Gastroesophageal sphincter (tissue), 4 donors: Measurements from ENCODE around the gene SREBF2. TPM values are rescaled to one million over a fixed set of nuclear protein-coding genes. Genes with fewer than 3 reads are reported as not detected.

Source experiments
- ATAC-seq: fragments of 150-250 bp; one replicate; pipeline ENCODE4 v1.9.1; 2016; ENCODE audit warnings: mild to moderate bottlenecking, moderate library complexity
- H3K27ac ChIP-seq, 4 donors: fragments of 200-600 bp; sonication (generic) in 3 of 4; 1 replicate in 3 of 4; 2 replicates in 1 of 4; pipeline ENCODE4 v1.5.1; 2016 to 2019
- H3K27me3 ChIP-seq: fragments of 200-600 bp; sonication (generic); one replicate; pipeline ENCODE4 v1.5.1; 2019
- H3K36me3 ChIP-seq, 2 donors: fragments of 200-600 bp; sonication (generic); one replicate each; pipeline ENCODE4 v1.5.1; 2019; ENCODE audit warnings: control low read depth in 1 of 2
- H3K4me1 ChIP-seq, 3 donors: fragments of 200-600 bp; sonication (generic); 1 replicate in 2 of 3; 2 replicates in 1 of 3; pipeline ENCODE4 v1.5.1; 2016 to 2019; ENCODE audit warnings: control low read depth in 2 of 3
- H3K4me3 ChIP-seq, 2 donors: fragments of 200-600 bp; sonication (generic); one replicate each; pipeline ENCODE4 v1.5.1; 2019; ENCODE audit warnings: mild to moderate bottlenecking in 1 of 2, moderate library complexity in 1 of 2
- H3K9me3 ChIP-seq, 3 donors: fragments of 200-600 bp; sonication (generic); one replicate each; pipeline ENCODE4 v1.5.1; 2017 to 2019; ENCODE audit warnings: control low read depth in 2 of 3
- EP300 ChIP-seq: sonication (generic); formaldehyde crosslinking; IDR thresholded peaks from one replicate; pipeline ENCODE4 v1.6.1; 2017; ENCODE audit warnings: antibody characterized with exemption, mild to moderate bottlenecking
- POLR2A ChIP-seq, 2 donors: fragments of 450-650 bp; IDR thresholded peaks; one replicate each; pipeline ENCODE4 v1.6.1; 2017; ENCODE audit warnings: antibody characterized with exemption in 2 of 2, mild to moderate bottlenecking in 2 of 2, moderate library complexity in 1 of 2
- POLR2AphosphoS5 ChIP-seq: sonication (generic); formaldehyde crosslinking; IDR thresholded peaks from one replicate; pipeline ENCODE4 v1.6.1; 2017; ENCODE audit warnings: antibody characterized with exemption
- WGBS, 2 donors: methylation state at CpG; one replicate each; pipeline ENCODE4 v1.1.5; 2018; ENCODE audit warnings: low coverage in 1 of 2; 5-methylcytosine and 5-hydroxymethylcytosine counted together
- total RNA-seq, 4 donors: library from RNA; depleted of rRNA; stranded (reverse); fragments of >200 nt; gene quantifications; one replicate each; pipeline ENCODE4 v1.1.0, GENCODE V29; 2016
- TF ChIP-seq, protein P1 (sequence below), 4 experiments: fragments of 200-600 bp in 2 of 4; fragments of 450-650 bp in 2 of 4; sonication (generic) in 1 of 4; IDR thresholded peaks; one replicate each; pipeline ENCODE4 v1.5.1; 2017 to 2019; ENCODE audit warnings: antibody characterized with exemption in 4 of 4, mild to moderate bottlenecking in 2 of 4, moderate library complexity in 2 of 4

SREBF2 gene
- total RNA-seq, 4 donors from 2014 or later: 39.7 to 101 (median 58.8) TPM

DNA sequence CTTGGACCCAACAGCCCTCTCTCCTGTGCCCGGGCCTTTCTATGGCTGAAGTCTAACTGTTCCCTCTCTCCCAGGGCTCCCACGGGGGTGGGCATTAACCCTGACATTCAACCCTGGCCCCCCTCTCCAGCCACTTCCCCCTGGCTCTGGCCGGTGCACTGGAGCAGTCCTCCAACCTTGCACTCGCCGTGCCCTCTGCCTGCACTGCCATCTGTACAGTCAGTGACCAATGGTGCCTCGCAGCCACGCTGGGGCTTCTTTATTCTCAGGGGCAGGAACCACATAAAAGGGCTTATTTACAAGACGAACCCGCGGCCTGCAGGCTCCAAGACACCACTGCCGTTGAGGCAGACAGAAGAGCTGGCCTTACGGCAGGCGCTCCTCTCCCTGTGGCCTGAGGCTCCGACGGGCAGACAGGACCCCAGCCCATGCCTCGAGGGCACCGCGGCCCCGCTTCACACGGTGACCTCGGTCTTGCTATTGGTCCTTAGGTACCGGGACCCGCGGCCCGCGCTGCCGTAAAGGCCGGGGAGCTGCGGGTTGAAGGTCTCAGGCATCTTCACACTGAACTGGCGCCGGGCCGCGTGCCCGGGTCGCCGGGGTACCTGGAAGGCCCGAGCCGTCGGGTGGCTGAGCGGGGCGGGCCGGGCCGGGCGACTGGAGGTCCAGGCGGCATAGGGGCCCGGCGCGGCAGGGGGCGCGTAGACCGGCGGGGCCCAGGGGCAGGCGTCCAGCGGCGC lies 76.6 kb downstream of the SREBF2 start:
- WGBS, 2 donors: 0 to 19% methylated on average over 1 to 7 of the region's 55 CpGs
- ATAC-seq: no peak
- peaks cover 0 to 34% of the 10 kb centered on the region in 2 donors for H3K36me3 ChIP-seq
- TF ChIP-seq EP300 (no peak), POLR2AphosphoS5 (no peak), POLR2A (IDR thresholded peaks at IDR 0.05) (no peak)
- TF ChIP-seq, protein P1, sequence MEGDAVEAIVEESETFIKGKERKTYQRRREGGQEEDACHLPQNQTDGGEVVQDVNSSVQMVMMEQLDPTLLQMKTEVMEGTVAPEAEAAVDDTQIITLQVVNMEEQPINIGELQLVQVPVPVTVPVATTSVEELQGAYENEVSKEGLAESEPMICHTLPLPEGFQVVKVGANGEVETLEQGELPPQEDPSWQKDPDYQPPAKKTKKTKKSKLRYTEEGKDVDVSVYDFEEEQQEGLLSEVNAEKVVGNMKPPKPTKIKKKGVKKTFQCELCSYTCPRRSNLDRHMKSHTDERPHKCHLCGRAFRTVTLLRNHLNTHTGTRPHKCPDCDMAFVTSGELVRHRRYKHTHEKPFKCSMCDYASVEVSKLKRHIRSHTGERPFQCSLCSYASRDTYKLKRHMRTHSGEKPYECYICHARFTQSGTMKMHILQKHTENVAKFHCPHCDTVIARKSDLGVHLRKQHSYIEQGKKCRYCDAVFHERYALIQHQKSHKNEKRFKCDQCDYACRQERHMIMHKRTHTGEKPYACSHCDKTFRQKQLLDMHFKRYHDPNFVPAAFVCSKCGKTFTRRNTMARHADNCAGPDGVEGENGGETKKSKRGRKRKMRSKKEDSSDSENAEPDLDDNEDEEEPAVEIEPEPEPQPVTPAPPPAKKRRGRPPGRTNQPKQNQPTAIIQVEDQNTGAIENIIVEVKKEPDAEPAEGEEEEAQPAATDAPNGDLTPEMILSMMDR (IDR thresholded peaks at IDR 0.05): no peak
- peaks cover 60% of the 10 kb centered on the region for H3K27me3 ChIP-seq
- peaks cover 0 to 40% (median 17%) of the 10 kb centered on the region in 3 donors for H3K4me1 ChIP-seq
- H3K27ac ChIP-seq: no peak overlapping the region
- H3K4me3 ChIP-seq: peak overlapping the region in 1 of 2 donors; percentile 46
- H3K9me3 ChIP-seq: no peaks in the 10 kb centered on the region

DNA sequence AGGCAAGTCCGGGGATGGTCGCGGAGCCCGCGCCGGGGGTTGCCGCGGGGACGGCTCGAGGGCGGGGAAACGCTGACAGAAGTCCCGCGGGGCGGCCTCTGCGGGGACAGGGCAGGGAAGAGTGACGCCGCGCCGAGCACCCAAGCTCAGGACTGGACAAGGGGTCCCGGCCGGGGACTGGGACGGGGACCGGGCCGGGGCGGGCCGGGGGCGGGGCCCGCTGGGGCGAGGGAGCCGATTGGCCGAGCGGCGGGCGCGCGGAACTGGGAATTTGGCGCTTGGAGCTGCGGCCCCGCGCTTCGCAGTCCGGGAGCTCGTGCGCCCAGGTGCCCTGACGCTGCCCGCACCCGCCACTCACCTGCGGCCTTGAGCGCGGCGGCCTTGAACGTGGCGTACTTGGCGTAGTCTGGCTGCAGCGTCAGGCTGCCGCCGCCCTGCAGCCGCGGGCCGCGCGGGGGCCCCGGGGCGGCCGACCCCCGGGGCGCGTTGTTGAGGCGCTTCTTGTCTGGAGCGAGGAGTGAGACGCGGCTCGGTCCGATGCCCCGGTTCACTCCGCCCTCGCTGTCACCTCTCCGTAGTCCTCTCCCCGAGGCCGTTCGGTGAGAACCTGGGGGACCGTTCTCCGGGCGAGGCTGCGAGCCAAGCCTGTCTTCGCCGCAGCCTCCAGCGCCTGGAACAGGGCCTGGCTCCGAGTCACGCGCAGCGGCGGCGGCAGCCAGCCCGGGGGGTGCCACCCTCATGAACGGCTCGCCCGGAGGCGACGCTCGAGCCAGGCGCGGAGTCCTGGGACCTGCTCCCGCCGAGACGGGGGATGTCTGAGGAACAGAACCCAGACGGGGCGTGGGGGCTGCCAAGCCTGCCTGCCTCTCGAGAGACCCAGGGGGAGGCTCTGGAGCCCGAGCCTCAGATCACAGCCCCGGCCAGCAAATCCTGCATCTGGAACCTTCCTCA lies 77.4 kb downstream of the SREBF2 start:
- Histone ChIP-seq H3K4me1 (peaks cover 0 to 48% (median 24%) of the 10 kb centered on the region in 3 donors), H3K9me3 (no peaks in the 10 kb centered on the region), H3K4me3 (peak overlapping the region; percentile 2 to 46), H3K27ac (no peak overlapping the region), H3K27me3 (peaks cover 68% of the 10 kb centered on the region), H3K36me3 (peaks cover 0 to 25% of the 10 kb centered on the region in 2 donors)
- TF ChIP-seq POLR2AphosphoS5: no peak
- TF ChIP-seq, protein P1 (IDR thresholded peaks at IDR 0.05): no peak
- TF ChIP-seq POLR2A (IDR thresholded peaks at IDR 0.05): no peak
- TF ChIP-seq EP300: no peak
- WGBS, 2 donors: 7% methylated on average over 3 of the region's 112 CpGs; no CpG with 5 or more reads in 1 of the 2 donors
- peak; percentile 62 for ATAC-seq

DNA sequence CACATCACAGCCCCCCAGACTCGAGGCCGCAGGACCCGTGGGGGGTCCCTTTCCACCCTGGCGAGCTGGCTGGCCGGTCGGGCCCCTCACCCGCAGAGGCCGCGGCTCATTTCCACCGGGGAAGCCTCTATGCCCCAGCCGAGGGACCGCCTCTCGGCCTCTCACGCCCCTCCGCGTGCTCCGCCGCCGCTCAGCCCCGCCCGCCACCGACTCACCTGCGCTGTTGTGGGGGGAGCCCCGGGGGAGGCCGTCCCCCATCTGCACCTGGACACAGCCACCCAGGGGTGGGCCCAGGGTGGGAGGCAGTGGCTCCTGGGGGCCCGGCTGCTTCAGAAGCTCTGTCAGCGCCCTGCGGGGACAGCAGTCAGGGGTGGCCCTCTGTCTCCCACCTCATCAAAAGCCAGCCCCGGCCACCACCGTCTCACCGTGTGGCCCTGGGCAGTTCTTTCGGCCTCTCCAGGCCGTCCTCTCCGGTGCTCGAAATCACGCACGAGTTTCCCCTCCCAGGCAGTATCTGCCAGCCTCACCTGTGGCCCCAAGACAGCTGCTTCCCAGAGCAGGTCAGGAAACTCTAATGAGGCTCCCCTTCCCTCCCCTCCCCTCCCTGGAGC lies 78.2 kb downstream of the SREBF2 start:
- Histone ChIP-seq H3K27me3 (peaks cover 76% of the 10 kb centered on the region), H3K27ac (no peak overlapping the region), H3K4me1 (peaks cover 0 to 53% (median 25%) of the 10 kb centered on the region in 3 donors), H3K9me3 (no peaks in the 10 kb centered on the region), H3K4me3 (peak overlapping the region in 1 of 2 donors; percentile 46), H3K36me3 (peaks cover 0 to 18% of the 10 kb centered on the region in 2 donors)
- TF ChIP-seq POLR2A (IDR thresholded peaks at IDR 0.05): no peak
- no peak for TF ChIP-seq EP300
- no peak for TF ChIP-seq POLR2AphosphoS5
- TF ChIP-seq, protein P1 (IDR thresholded peaks at IDR 0.05): no peak
- no peak for ATAC-seq
- WGBS, 2 donors: 47% methylated on average over 7 of the region's 37 CpGs; no CpG with 5 or more reads in 1 of the 2 donors

DNA sequence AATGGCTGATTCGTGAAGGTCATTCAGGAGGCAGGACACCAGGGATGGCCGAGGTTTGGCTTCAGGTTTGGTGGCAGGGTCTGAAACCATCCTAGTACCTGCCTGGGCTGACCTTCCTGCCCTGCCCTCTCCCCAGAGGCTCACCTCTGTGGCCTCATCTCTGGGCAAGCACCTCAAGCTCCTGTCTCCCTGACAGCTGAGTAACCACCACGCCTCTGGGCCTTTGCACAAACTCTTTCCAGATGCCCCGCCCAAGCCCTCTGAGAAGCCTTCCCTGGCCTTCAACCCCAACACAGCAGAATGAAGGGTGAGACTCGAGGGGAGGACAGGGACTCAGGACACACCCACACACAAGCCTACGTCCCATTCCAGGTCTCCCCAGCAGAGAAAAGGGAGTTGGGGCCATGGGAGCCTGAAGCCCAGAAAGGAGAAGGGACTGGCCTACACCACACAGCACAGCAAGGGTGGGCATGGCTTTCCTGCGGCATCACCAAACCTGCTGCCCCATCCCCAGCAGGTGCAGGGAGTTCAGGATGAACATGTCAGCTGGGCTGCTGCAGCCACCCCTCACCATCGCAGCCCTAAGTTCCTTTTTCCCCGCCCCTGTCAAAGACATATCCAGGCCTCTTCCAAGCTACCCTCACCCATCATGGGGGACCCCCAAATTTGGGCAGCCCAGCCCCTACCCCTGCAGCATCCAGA lies 79.6 kb downstream of the SREBF2 start:
- Histone ChIP-seq H3K36me3 (peaks cover 0 to 4% of the 10 kb centered on the region in 2 donors), H3K27me3 (peaks cover 90% of the 10 kb centered on the region), H3K9me3 (no peaks in the 10 kb centered on the region), H3K4me1 (peaks cover 0 to 53% (median 25%) of the 10 kb centered on the region in 3 donors), H3K27ac (no peak overlapping the region), H3K4me3 (no peak overlapping the region)
- ATAC-seq: no peak
- no CpG with 5 or more reads among the region's 9 CpGs for WGBS, 2 donors
- TF ChIP-seq POLR2AphosphoS5 (no peak), EP300 (no peak), POLR2A (IDR thresholded peaks at IDR 0.05) (no peak)
- TF ChIP-seq, protein P1 (IDR thresholded peaks at IDR 0.05): no peak
